Endothelial cell of umbilical vein (primary cell): Measurements from ENCODE around the gene CHAC2.

ENCODE experiments used
- EZH2 ChIP-seq: IDR thresholded peaks from 2 replicates; pipeline ENCODE4 v1.6.1; 2012; ENCODE audit warnings: borderline replicate concordance, low read depth, mild to moderate bottlenecking, moderate library complexity, low read length, inconsistent platforms; ENCODE audit not compliant: severe bottlenecking
- GATA2 ChIP-seq: IDR thresholded peaks from 2 replicates; pipeline ENCODE4 v1.7.0; 2011; ENCODE audit warnings: low read depth, mild to moderate bottlenecking, moderate library complexity, mixed read lengths, low read length; ENCODE audit not compliant: insufficient read length, insufficient read depth
- MAX ChIP-seq: IDR thresholded peaks from 2 replicates; pipeline ENCODE4 v1.6.1; 2011; ENCODE audit not compliant: insufficient read depth, insufficient read length
- POLR2A ChIP-seq: IDR thresholded peaks from 2 replicates; pipeline ENCODE4 v1.6.1; 2012; ENCODE audit warnings: low read depth, mild to moderate bottlenecking, control low read depth, low read length
- POLR2AphosphoS5 ChIP-seq: IDR thresholded peaks from 2 replicates; pipeline ENCODE4 v1.6.1; 2012; ENCODE audit warnings: low read depth, mild to moderate bottlenecking, control low read depth, low read length, moderate library complexity; ENCODE audit not compliant: insufficient read depth
- TF ChIP-seq, protein P1 (sequence below), 2 donors: IDR thresholded peaks; 1 replicate in 1 of 2; 2 replicates in 1 of 2; pipeline ENCODE4 v1.5.1; 2011; ENCODE audit warnings: low read length in 2 of 2, mild to moderate bottlenecking in 2 of 2, moderate library complexity in 2 of 2, control low read depth in 1 of 2, inconsistent platforms in 1 of 2, low read depth in 1 of 2; ENCODE audit not compliant: insufficient read depth in 1 of 2; ENCODE audit errors: extremely low read depth in 1 of 2

GRCh38 chr2:53727921-53728320, 39.7 kb upstream of the CHAC2 start:
- TF ChIP-seq MAX (no peak), POLR2AphosphoS5 (no peak), POLR2A (no peak), EZH2 (no peak), GATA2 (no peak)
- TF ChIP-seq, protein P1, sequence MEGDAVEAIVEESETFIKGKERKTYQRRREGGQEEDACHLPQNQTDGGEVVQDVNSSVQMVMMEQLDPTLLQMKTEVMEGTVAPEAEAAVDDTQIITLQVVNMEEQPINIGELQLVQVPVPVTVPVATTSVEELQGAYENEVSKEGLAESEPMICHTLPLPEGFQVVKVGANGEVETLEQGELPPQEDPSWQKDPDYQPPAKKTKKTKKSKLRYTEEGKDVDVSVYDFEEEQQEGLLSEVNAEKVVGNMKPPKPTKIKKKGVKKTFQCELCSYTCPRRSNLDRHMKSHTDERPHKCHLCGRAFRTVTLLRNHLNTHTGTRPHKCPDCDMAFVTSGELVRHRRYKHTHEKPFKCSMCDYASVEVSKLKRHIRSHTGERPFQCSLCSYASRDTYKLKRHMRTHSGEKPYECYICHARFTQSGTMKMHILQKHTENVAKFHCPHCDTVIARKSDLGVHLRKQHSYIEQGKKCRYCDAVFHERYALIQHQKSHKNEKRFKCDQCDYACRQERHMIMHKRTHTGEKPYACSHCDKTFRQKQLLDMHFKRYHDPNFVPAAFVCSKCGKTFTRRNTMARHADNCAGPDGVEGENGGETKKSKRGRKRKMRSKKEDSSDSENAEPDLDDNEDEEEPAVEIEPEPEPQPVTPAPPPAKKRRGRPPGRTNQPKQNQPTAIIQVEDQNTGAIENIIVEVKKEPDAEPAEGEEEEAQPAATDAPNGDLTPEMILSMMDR (IDR thresholded peaks at IDR 0.05; ENCODE audit: extremely low read depth in 1 of 2, insufficient read depth in 1 of 2, low read depth in 1 of 2, low read length in 2 of 2): no peak
